ENCODE data around the gene GABPA. TPM values are rescaled to one million over a fixed set of nuclear protein-coding genes. Genes with fewer than 3 reads are reported as not detected.

Gene GABPA
- total and polyA plus RNA-seq, 2 of the 13 experiments (the other 11 are each of a cell fraction or from before 2014, with no cell fraction given): 7.4 to 13.2 TPM

- TF ChIP-seq RERE (CRISPR knock-in tag; IDR thresholded peaks at IDR 0.05; ENCODE audit: low read depth): no peak
Measured at GRCh38 chr21:25759573-25759972, 24.8 kb downstream of the GABPA start (continued).

- no peaks in the 10 kb centered on the region for H4K20me1 ChIP-seq (ENCODE audit: insufficient read depth, low read length)
- CTCF ChIA-PET (ENCODE audit: low intra/inter-chr PET ratio, low total read pairs): no interaction called here
- H3K4me1 ChIP-seq (ENCODE audit: insufficient read depth, low read length): no peaks in the 10 kb centered on the region
- no peak overlapping the region for H3K9ac ChIP-seq (ENCODE audit: insufficient read depth, low read depth, low read length)
- 96% methylated on average over 3 of the region's 3 CpGs for WGBS (ENCODE audit: low lambda C conversion rate)
- no peak for FAIRE-seq
- in situ Hi-C loops (cut with HindIII; ENCODE audit: extremely low pct_ligation_motif_present, low pct_unique_long_range_greater_than_20kb) (no loop called here), intact Hi-C loops (cut with micrococcal nuclease; ENCODE audit: unreplicated experiment) (no loop called here)
- H3K27ac ChIP-seq (ENCODE audit: extremely low read length, insufficient read depth, low read length): no peak overlapping the region
- no peaks in the 10 kb centered on the region for H3K79me2 ChIP-seq (ENCODE audit: insufficient read depth, low read length)
- H3K4me3 ChIP-seq (replicated peaks in 1 of 3; ENCODE audit: insufficient read depth in 1 of 3, low read depth in 2 of 3, low read length in 3 of 3): no peak overlapping the region
- DNase-seq (ENCODE audit: low spot score): no peak
- H3K36me3 ChIP-seq (replicated peaks in 1 of 2; ENCODE audit: control insufficient read depth in 1 of 2, insufficient read depth in 2 of 2, low read length in 2 of 2): peaks cover 8 to 50% of the 10 kb centered on the region in 2 experiments
- no peak overlapping the region for H3K4me2 ChIP-seq (ENCODE audit: low read depth, low read length)
- no peaks in the 10 kb centered on the region for H3K27me3 ChIP-seq (ENCODE audit: control insufficient read depth in 1 of 2, insufficient read depth in 2 of 2, low read length in 2 of 2)
- POLR2A ChIA-PET: no interaction called here
- no peak for ATAC-seq
- H3K9me3 ChIP-seq (ENCODE audit: low read length): no peaks in the 10 kb centered on the region
- no TSS peak for BruUV-seq (replicated peaks)
- no peak overlapping the region for H2AFZ ChIP-seq (ENCODE audit: low read length)
- TF ChIP-seq TBX2 (CRISPR knock-in tag; IDR thresholded peaks at IDR 0.05; ENCODE audit: borderline replicate concordance) (no peak), NFIC (IDR thresholded peaks at IDR 0.05; ENCODE audit: low read length) (no peak), FOXP4 (CRISPR knock-in tag; IDR thresholded peaks at IDR 0.05) (no peak), THYN1 (CRISPR knock-in tag; IDR thresholded peaks at IDR 0.05; ENCODE audit: borderline replicate concordance, low read depth) (no peak), TEF (CRISPR knock-in tag; IDR thresholded peaks at IDR 0.05) (no peak), ZNF614 (CRISPR knock-in tag; IDR thresholded peaks at IDR 0.05; ENCODE audit: borderline replicate concordance) (no peak), AGO1 (IDR thresholded peaks at IDR 0.05; ENCODE audit: low read depth, low read length, poor library complexity, severe bottlenecking) (no peak), CHCHD3 (CRISPR knock-in tag; IDR thresholded peaks at IDR 0.05) (no peak), ZBTB49 (CRISPR knock-in tag; IDR thresholded peaks at IDR 0.05; ENCODE audit: borderline replicate concordance) (no peak), ZBTB42 (CRISPR knock-in tag; IDR thresholded peaks at IDR 0.05) (no peak), GATA4 (IDR thresholded peaks at IDR 0.05; ENCODE audit: borderline replicate concordance, low read depth) (no peak), ZNF816 (CRISPR knock-in tag; IDR thresholded peaks at IDR 0.05; ENCODE audit: borderline replicate concordance) (no peak)
Measured at GRCh38 chr21:25760061-25760460, 25.3 kb downstream of the GABPA start.
